ENCODE results near the gene MPRIP.

The MPRIP gene

GRCh38 chr17:17173921-17174320, 131.7 kb downstream of the MPRIP start:
- Histone ChIP-seq H3K9me3 (ENCODE audit: severe bottlenecking) (no peaks in the 10 kb centered on the region), H3K27ac (no peak overlapping the region), H3K4me3 (ENCODE audit: low read depth, low read length) (no peak overlapping the region), H3K36me3 (peaks cover 87% of the 10 kb centered on the region), H3K27me3 (ENCODE audit: insufficient read depth, low read depth, severe bottlenecking) (no peaks in the 10 kb centered on the region)
- DNase-seq = no peak
- no peak for TF ChIP-seq CTCF (IDR thresholded peaks at IDR 0.05; ENCODE audit: low read depth, low read length)

GRCh38 chr17:17175340-17175739, 133.1 kb downstream of the MPRIP start:
- Histone ChIP-seq H3K9me3 (ENCODE audit: severe bottlenecking) (no peaks in the 10 kb centered on the region), H3K27ac (no peak overlapping the region), H3K36me3 (peaks cover 90% of the 10 kb centered on the region), H3K27me3 (ENCODE audit: insufficient read depth, low read depth, severe bottlenecking) (no peaks in the 10 kb centered on the region), H3K4me3 (ENCODE audit: low read depth, low read length) (no peak overlapping the region)
- TF ChIP-seq CTCF (IDR thresholded peaks at IDR 0.05; ENCODE audit: low read depth, low read length) = no peak
- DNase-seq = no peak

DNA sequence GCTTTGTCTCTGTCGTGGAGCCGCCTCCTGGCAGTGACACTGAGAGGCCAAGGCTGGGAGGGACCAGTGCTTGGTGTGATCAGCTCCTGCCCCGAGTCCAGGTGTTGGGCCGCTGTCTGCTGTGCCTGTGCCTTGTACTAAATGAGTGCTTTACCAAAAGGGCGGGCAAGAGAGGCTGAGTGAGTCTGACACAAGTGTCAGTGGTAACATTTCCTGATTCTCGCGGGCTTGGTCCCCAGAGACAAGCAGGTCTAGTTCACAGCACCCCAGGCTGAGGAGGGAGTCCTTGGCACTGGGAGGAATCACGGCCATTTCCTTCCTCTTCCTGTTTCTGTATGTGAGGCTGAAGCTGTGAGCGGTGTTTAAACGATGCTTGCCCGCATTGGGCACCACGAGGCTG, 133.7 kb downstream of the MPRIP start:
- Histone ChIP-seq H3K9me3 (ENCODE audit: severe bottlenecking) (no peaks in the 10 kb centered on the region), H3K36me3 (peaks cover 90% of the 10 kb centered on the region), H3K27ac (no peak overlapping the region), H3K27me3 (ENCODE audit: insufficient read depth, low read depth, severe bottlenecking) (no peaks in the 10 kb centered on the region), H3K4me3 (ENCODE audit: low read depth, low read length) (no peak overlapping the region)
- no peak for DNase-seq
- TF ChIP-seq CTCF (IDR thresholded peaks at IDR 0.05; ENCODE audit: low read depth, low read length) = no peak

- Histone ChIP-seq H3K27ac (no peak overlapping the region), H3K4me3 (ENCODE audit: low read depth, low read length) (no peak overlapping the region), H3K36me3 (peaks cover 90% of the 10 kb centered on the region), H3K9me3 (ENCODE audit: severe bottlenecking) (no peaks in the 10 kb centered on the region), H3K27me3 (ENCODE audit: insufficient read depth, low read depth, severe bottlenecking) (no peaks in the 10 kb centered on the region)
- DNase-seq = no peak
- no peak for TF ChIP-seq CTCF (IDR thresholded peaks at IDR 0.05; ENCODE audit: low read depth, low read length)
These were observed 134.1 kb downstream of the MPRIP start for GRCh38 chr17:17176341-17176740.

- Histone ChIP-seq H3K9me3 (ENCODE audit: severe bottlenecking) (no peaks in the 10 kb centered on the region), H3K27ac (no peak overlapping the region), H3K4me3 (ENCODE audit: low read depth, low read length) (no peak overlapping the region), H3K36me3 (peaks cover 93% of the 10 kb centered on the region), H3K27me3 (ENCODE audit: insufficient read depth, low read depth, severe bottlenecking) (no peaks in the 10 kb centered on the region)
- no peak for TF ChIP-seq CTCF (IDR thresholded peaks at IDR 0.05; ENCODE audit: low read depth, low read length)
- no peak for DNase-seq
These were observed 134.9 kb downstream of the MPRIP start for GRCh38 chr17:17177176-17177575.

GRCh38 chr17:17179371-17179827, 137.1 kb downstream of the MPRIP start:
- no peaks in the 10 kb centered on the region for H3K9me3 ChIP-seq (ENCODE audit: severe bottlenecking)
- H3K27me3 ChIP-seq (ENCODE audit: insufficient read depth, low read depth, severe bottlenecking) = no peaks in the 10 kb centered on the region
- TF ChIP-seq CTCF (IDR thresholded peaks at IDR 0.05; ENCODE audit: low read depth, low read length) = no peak
- no peak for DNase-seq
- H3K4me3 ChIP-seq (ENCODE audit: low read depth, low read length) = no peak overlapping the region
- peaks cover 91% of the 10 kb centered on the region for H3K36me3 ChIP-seq
- no peak overlapping the region for H3K27ac ChIP-seq
